RWPE1 (cell line): Measurements from ENCODE around the gene TEPSIN.

Experiments used
- CTCF ChIA-PET: fragments of 350-600 bp; sonication (Branson Sonifier 250); formaldehyde crosslinking; extraction: SDS; loops from one replicate; lab custom pipeline; 2021; lab: Yijun Ruan, JAX
- POLR2A ChIA-PET: fragments of 400-600 bp; formaldehyde crosslinking; extraction: SDS; loops from one replicate; lab custom pipeline; 2020; ENCODE audit warnings: antibody characterized with exemption; ENCODE audit not compliant: low non-redundant PET; lab: Yijun Ruan, JAX
- DNase-seq: peaks from one replicate; pipeline ENCODE4 v3.0.0; 2012; ENCODE audit warnings: low spot score
- H3K27ac ChIP-seq: fragments of 450-650 bp; 2 replicates; pipeline ENCODE4 v1.5.1; 2017
- CTCF ChIP-seq: fragments of 450-650 bp; conservative IDR thresholded peaks from 2 replicates; pipeline ENCODE4 v1.5.1; 2017; ENCODE audit warnings: low read depth, mild to moderate bottlenecking

The TEPSIN gene

GRCh38 chr17:81277946-81278693, 39.3 kb upstream of the TEPSIN start:
- H3K27ac ChIP-seq = peak overlapping the region; percentile 8
- ChIA-PET POLR2A (no interaction called here), CTCF (interaction anchor here (0.5 kb wide), 1 partner anchor 350 kb away, joined by 3 read pairs; no protein-coding TSS in a partner anchor)
- no peak for DNase-seq
- no peak for TF ChIP-seq CTCF

DNA sequence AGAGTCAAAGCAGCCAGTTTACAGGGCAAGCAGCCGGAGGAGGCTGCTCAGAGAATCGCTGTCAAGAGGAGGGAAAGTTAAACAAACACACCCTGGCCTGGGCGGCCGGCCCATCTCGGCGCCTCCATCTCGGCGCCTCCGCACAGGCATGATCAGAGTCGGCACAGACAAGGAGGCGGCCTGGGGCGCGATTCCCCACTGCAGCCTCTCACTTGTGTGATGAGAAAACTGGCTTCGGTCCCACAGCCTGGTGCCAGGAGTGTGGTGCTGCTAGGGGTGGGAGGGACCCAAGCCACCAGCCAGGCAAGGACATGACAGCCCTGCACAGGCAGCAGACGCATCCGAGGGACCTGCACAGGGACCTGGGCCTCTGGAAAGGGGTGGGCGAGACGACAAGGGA, 38.6 kb upstream of the TEPSIN start:
- H3K27ac ChIP-seq = peak overlapping the region; percentile 8
- no peak for TF ChIP-seq CTCF
- CTCF ChIA-PET = no interaction called here

GRCh38 chr17:81276781-81277180, 37.9 kb upstream of the TEPSIN start:
- DNase-seq = no peak
- TF ChIP-seq CTCF = no peak
- ChIA-PET CTCF (interaction anchor here (0.6 kb wide), 1 partner anchor 288 kb away, joined by 3 read pairs; no protein-coding TSS in a partner anchor), POLR2A (no interaction called here)
- peak overlapping the region; percentile 8 for H3K27ac ChIP-seq

More for the DNA sequence above, 38.6 kb upstream of the TEPSIN start:
- POLR2A ChIA-PET = no interaction called here
- no peak for DNase-seq

- DNase-seq = no peak
- H3K27ac ChIP-seq = peak overlapping the region; percentile 11; the same call in 1 of the 2 replicates
- no peak for TF ChIP-seq CTCF
- POLR2A ChIA-PET = no interaction called here
- CTCF ChIA-PET = no interaction called here
Observed at GRCh38 chr17:81274471-81274855, 35.6 kb upstream of the TEPSIN start.

GRCh38 chr17:81273698-81274470, 35.0 kb upstream of the TEPSIN start:
- CTCF ChIA-PET = interaction anchor here (0.6 kb wide), 1 partner anchor 20 kb away, joined by 9 read pairs; no protein-coding TSS in a partner anchor
- POLR2A ChIA-PET = no interaction called here
- TF ChIP-seq CTCF = no peak
- DNase-seq = no peak
- peak overlapping the region; percentile 11; the same call in 1 of the 2 replicates for H3K27ac ChIP-seq

DNA sequence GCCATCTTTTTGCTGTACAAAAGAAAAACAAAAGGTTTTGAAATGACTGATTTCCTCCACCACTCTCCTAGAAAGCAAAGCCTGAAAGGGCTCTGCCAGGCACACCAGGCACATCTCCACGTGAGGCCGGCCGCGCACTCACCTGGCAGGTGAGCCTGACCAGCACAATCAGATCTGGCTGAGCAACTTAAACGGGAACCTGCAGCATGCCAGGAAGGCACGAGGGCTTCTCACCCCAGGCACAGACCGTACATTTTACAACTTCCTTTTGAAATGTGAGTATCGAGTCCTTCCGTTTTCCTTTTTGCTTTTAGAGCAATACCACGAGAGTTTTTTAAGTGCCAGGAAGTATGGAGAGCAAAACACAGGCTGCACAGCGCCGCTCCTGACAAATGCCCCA, 33.8 kb upstream of the TEPSIN start:
- ChIA-PET CTCF (no interaction called here), POLR2A (no interaction called here)
- peak overlapping the region; percentile 1; the same call in 1 of the 2 replicates for H3K27ac ChIP-seq
- DNase-seq = no peak
- no peak for TF ChIP-seq CTCF
